Measurements from ENCODE around the gene CCDC14.
"Not testable (repeated sequence)": the region's sequence is repeated elsewhere in the genome, so short reads cannot be mapped to it uniquely, and the experiment has no call there.

CCDC14 gene

GRCh38 chr3:123899300-123899865 lies 61.6 kb downstream of the CCDC14 start:
- no peak for DNase-seq

GRCh38 chr3:123893012-123893411 lies 68.0 kb downstream of the CCDC14 start:
- no peak for DNase-seq

- no peak for DNase-seq
These were observed 68.8 kb downstream of the CCDC14 start for GRCh38 chr3:123892195-123892594.

- not testable (repeated sequence) for DNase-seq
These were observed 70.0 kb downstream of the CCDC14 start for GRCh38 chr3:123890991-123891390.

- not testable (repeated sequence) for DNase-seq
These were observed 70.9 kb downstream of the CCDC14 start for GRCh38 chr3:123890162-123890561.

GRCh38 chr3:123884993-123885392 lies 76.0 kb downstream of the CCDC14 start:
- no peak for DNase-seq

GRCh38 chr3:123884203-123884831 lies 76.7 kb downstream of the CCDC14 start, which contains the start of gene MYLK:
TSS of gene MYLK (minus strand) at chr3:123884332. CDS start at chr3:123793841, 90,491 bp downstream.
- no peak for DNase-seq

GRCh38 chr3:123883701-123884202 lies 77.3 kb downstream of the CCDC14 start:
- no peak for DNase-seq

- DNase-seq = no peak
These were observed 77.9 kb downstream of the CCDC14 start for GRCh38 chr3:123883111-123883510.

- no peak for DNase-seq
These were observed 79.3 kb downstream of the CCDC14 start for GRCh38 chr3:123881771-123882170.

- DNase-seq = no peak
These were observed 79.9 kb downstream of the CCDC14 start for GRCh38 chr3:123880998-123881561.

- no peak for DNase-seq
These were observed 82.2 kb downstream of the CCDC14 start for GRCh38 chr3:123878807-123879206.

- DNase-seq = no peak
These were observed 83.1 kb downstream of the CCDC14 start for GRCh38 chr3:123877965-123878364.

GRCh38 chr3:123877466-123877865 lies 83.6 kb downstream of the CCDC14 start:
- no peak for DNase-seq

GRCh38 chr3:123876858-123877257 lies 84.2 kb downstream of the CCDC14 start:
- DNase-seq = no peak

GRCh38 chr3:123872621-123873020 lies 88.4 kb downstream of the CCDC14 start:
- no peak for DNase-seq

GRCh38 chr3:123871946-123872345 lies 89.1 kb downstream of the CCDC14 start:
- DNase-seq = no peak

- DNase-seq = no peak
These were observed 91.0 kb downstream of the CCDC14 start for GRCh38 chr3:123870033-123870432.

- DNase-seq = no peak
These were observed 91.9 kb downstream of the CCDC14 start for GRCh38 chr3:123869165-123869564.

GRCh38 chr3:123864706-123865105 lies 96.3 kb downstream of the CCDC14 start:
- no peak for DNase-seq

All from NK-92 treated with Interleukin-12 subunit alpha and Interleukin-12 subunit beta, amount 100 ng/mL, for 24 hours (cell line).